ENCODE results near the gene GPR162.

GRCh38 chr12:6820166-6820565, 1.5 kb upstream of the GPR162 start:
- TF ChIP-seq, protein P1, sequence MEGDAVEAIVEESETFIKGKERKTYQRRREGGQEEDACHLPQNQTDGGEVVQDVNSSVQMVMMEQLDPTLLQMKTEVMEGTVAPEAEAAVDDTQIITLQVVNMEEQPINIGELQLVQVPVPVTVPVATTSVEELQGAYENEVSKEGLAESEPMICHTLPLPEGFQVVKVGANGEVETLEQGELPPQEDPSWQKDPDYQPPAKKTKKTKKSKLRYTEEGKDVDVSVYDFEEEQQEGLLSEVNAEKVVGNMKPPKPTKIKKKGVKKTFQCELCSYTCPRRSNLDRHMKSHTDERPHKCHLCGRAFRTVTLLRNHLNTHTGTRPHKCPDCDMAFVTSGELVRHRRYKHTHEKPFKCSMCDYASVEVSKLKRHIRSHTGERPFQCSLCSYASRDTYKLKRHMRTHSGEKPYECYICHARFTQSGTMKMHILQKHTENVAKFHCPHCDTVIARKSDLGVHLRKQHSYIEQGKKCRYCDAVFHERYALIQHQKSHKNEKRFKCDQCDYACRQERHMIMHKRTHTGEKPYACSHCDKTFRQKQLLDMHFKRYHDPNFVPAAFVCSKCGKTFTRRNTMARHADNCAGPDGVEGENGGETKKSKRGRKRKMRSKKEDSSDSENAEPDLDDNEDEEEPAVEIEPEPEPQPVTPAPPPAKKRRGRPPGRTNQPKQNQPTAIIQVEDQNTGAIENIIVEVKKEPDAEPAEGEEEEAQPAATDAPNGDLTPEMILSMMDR (IDR thresholded peaks at IDR 0.05), result no peak
- no peak for TF ChIP-seq POLR2AphosphoS5 (IDR thresholded peaks at IDR 0.05)
